Measurements from ENCODE around the gene NMNAT2. TPM values are rescaled to one million over a fixed set of nuclear protein-coding genes. Genes with fewer than 3 reads are reported as not detected.
A peak's percentile ranks its signal among the peaks of the same experiment; 100 is the strongest.

The NMNAT2 gene
- total and polyA plus RNA-seq, 2 donors (not counting 3 experiments of a cell fraction or from before 2014, with no cell fraction given): 0.28 to 0.38 TPM

GRCh38 chr1:183310753-183311479 is 107.3 kb downstream of the NMNAT2 start:
- no peak for TF ChIP-seq JUN (IDR thresholded peaks at IDR 0.05; ENCODE audit: borderline replicate concordance, insufficient read depth, insufficient read length, low read depth)
- TF ChIP-seq MAX (IDR thresholded peaks at IDR 0.05; ENCODE audit: insufficient read depth, insufficient read length): no peak
- no peak for TF ChIP-seq EZH2 (IDR thresholded peaks at IDR 0.05; ENCODE audit: borderline replicate concordance, low read depth, low read length, severe bottlenecking)
- no peak for TF ChIP-seq GATA2 (IDR thresholded peaks at IDR 0.05; ENCODE audit: insufficient read depth, insufficient read length, low read depth, low read length)
- TF ChIP-seq POLR2A (IDR thresholded peaks at IDR 0.05; ENCODE audit: low read depth, low read length): no peak
- no peak for TF ChIP-seq POLR2AphosphoS5 (IDR thresholded peaks at IDR 0.05; ENCODE audit: insufficient read depth, low read depth, low read length)
- TF ChIP-seq FOS (IDR thresholded peaks at IDR 0.05; ENCODE audit: borderline replicate concordance, insufficient read depth, low read length): no peak
- no peak for TF ChIP-seq MYC (IDR thresholded peaks at IDR 0.05; ENCODE audit: low read depth, low read length)
- TF ChIP-seq CTCF (IDR thresholded peaks at IDR 0.05; ENCODE audit: extremely low read depth in 1 of 2, insufficient read depth in 1 of 2, low read depth in 1 of 2, low read length in 2 of 2): no peak
- Histone ChIP-seq H3K27me3 (ENCODE audit: control insufficient read depth in 2 of 2, insufficient read depth in 2 of 2, low read length in 2 of 2) (no peaks in the 10 kb centered on the region), H3K9me1 (replicated peaks; ENCODE audit: control insufficient read depth, extremely low read depth, insufficient read depth, low read length) (no peaks in the 10 kb centered on the region), H3K4me2 (ENCODE audit: insufficient read depth, low read length) (no peak overlapping the region), H3K27ac (ENCODE audit: insufficient read depth, low read depth, low read length) (no peak overlapping the region), H3K36me3 (ENCODE audit: control insufficient read depth in 2 of 2, extremely low read depth in 1 of 2, insufficient read depth in 2 of 2, low read length in 2 of 2) (no peaks in the 10 kb centered on the region), H2AFZ (ENCODE audit: low read depth, low read length) (no peak overlapping the region), H3K9ac (replicated peaks; ENCODE audit: extremely low read depth, insufficient read depth, low read length) (no peak overlapping the region), H3K9me3 (replicated peaks; ENCODE audit: control insufficient read depth, insufficient read depth, low read length) (no peaks in the 10 kb centered on the region), H3K79me2 (ENCODE audit: control insufficient read depth, insufficient read depth, low read length) (no peaks in the 10 kb centered on the region), H3K4me1 (ENCODE audit: control insufficient read depth, extremely low read depth, insufficient read depth, low read length) (no peaks in the 10 kb centered on the region), H4K20me1 (replicated peaks; ENCODE audit: control insufficient read depth, extremely low read depth, insufficient read depth, low read length) (no peaks in the 10 kb centered on the region), H3K4me3 (replicated peaks in 1 of 3; ENCODE audit: insufficient read depth in 1 of 3, low read depth in 1 of 3, low read length in 3 of 3) (no peak overlapping the region)
- POLR2A ChIA-PET: interaction anchor here (0.6 to 0.7 kb wide), 2 partner anchors 73 to 370 kb away, joined by 3 to 9 read pairs; no protein-coding TSS in a partner anchor
- dilution Hi-C loops (cut with MboI; ENCODE audit: extremely low pct_ligation_motif_present, low sequenced_read_pairs): no loop called here
- intact Hi-C loops (cut with micrococcal nuclease): no loop called here
- peak; percentile 43 for DNase-seq (ENCODE audit: low read depth, low spot score)
- no peak for FAIRE-seq
- BruUV-seq (replicated peaks): no TSS peak
- CTCF ChIA-PET: interaction anchor here (0.9 kb wide), 1 partner anchor 27 kb away, joined by 3 read pairs; no protein-coding TSS in a partner anchor
